ENCODE results near the gene CNNM1.

The CNNM1 gene

DNA sequence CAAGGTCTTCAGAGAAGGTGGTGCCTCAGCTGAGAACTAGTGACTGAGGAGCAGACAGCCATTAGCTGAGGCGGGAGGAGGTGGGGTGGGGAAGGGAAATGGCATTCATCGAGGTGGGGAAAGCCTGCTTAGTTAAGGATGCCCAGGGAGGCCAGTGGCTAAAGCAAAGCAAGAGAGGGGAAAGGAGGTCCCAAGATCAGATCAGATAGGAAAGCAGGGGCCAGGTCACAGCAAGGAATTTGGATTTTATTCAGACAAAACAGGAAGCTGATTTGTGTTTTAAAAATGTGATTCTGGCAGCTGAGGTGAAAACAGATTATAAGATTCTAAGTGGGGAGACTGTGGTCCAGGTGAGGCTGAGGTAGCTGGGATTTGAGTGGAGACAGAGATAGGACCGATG lies 45.8 kb downstream of the CNNM1 start:
- DNase-seq: no peak

DNA sequence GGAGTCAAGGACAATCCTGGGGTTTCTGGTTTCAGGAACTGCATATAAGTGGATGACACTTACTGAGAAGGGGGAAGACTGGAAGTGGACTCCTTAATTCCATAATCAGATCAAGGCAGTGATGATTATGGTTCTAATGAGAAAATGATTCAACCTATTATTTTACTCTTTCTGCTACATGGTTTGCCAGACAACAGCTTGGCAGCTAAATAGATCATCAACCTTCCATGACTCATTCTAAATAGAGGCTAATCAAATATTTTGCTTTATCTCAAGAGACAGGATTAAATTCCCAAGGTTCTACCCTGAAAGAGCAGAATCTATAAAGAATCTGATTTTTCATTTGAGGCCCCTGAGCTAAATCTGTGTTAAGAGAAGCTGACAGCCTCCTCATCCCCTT lies 46.3 kb downstream of the CNNM1 start:
- no peak for DNase-seq

DNA sequence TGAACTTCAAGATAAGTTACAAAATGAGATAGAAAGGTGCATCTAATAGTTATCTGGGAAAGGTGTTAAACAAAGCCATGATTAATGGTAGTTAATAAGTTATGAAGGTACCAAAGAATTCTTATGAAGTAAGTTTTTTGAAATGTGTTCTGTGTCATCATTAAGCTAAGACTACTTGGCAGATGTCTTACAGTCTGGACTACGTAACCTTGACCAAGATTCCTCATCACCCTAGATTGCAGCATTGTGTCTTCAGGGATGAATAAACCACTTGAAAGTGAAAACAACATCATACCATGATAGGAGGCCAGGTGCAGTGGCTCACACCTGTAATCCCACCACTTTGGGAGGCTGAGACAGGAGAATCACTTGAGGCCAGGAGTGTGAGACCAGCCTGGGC lies 53.0 kb downstream of the CNNM1 start:
- DNase-seq: no peak

DNA sequence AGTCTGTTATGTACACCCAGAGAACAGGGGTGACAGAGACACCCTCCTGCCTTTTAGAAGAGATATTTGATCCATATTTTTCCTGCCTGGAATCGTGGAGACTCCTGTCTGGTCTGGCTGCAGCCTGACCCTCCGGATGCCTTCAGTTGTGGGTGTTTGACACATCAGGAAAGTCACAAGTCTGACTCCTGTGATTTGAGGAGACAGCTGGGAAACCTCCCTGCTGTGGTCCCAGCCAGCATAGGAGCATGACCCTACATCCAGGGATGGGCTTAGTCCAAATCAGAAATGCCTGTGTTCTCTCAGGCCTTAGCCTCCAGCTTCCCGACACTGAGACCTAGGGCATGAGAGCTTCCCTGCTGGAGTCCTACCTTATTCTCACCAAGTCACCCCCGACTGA lies 57.9 kb downstream of the CNNM1 start:
- no peak for DNase-seq

DNA sequence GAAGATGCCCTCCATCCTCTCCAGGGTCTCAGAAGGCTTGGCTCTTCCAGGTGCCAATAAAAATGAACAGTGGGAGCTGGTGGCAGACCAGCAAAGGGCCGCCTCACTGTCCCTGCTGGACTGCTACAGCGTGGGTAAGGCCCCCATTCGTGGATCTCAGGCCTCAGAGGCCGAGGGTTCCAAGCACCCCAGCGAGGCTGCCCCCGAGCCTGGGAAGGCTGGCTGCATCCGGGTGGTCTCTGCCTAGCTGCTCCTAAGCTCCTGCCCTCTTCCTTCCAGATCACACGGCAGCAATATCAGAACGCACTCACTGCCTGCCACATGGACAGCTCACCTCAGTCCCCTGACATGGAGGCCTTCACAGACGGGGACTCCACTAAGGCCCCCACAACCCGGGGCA lies 58.4 kb downstream of the CNNM1 start:
- no peak for DNase-seq

DNA sequence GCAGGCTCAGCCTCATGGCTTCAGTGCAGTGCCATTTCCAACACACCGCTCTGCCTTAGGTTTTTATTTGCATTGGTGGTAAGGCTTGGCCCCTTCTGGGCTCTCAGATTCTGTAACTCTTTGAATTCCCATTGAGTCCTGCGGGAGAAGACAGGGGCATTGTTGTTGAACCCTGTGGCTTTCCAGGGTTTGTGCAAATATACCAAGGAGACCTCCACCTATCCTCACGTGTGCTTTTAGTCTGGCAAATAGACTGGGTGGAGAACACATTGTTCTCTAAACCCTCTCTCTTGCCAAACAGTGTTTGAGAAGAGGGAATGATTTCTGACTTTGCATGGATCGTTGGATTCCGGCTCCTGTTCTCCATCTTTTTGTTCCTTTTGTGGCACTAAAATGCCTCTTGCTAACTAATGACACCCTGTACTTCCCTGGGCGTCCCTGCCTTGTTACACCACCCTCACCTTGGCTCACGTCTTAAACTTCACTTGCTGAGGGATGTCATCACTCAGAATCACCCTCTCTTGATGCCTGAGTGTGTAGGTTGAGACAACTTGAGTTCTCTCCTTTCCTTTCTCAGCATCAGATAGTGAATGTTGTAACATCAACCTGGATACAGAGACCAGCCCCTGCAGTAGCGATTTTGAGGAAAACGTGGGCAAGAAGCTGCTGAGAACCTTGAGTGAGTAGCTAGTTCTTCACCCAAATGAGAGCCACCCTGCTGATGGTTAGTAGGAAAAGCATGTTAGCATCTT lies 60.7 kb downstream of the CNNM1 start:
- no peak for DNase-seq

DNA sequence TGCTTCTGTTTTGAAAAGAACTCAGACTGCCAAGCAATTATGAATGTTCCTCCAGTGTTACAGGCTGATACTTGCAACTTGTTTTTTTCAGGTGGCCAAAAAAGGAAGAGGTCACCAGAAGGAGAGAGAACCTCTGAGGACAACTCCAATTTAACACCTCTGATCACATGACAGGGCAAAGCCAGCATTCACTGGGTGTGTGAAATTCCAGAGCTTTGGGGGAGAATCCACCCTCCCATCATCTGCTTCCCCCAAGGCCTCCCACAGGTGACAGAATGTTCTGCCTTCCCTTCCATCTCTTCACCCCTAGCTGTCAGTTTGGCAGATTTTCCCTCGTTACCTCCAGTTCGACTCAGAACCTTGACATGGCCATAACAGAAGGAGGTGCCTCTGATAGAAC lies 62.2 kb downstream of the CNNM1 start:
- no peak for DNase-seq

DNA sequence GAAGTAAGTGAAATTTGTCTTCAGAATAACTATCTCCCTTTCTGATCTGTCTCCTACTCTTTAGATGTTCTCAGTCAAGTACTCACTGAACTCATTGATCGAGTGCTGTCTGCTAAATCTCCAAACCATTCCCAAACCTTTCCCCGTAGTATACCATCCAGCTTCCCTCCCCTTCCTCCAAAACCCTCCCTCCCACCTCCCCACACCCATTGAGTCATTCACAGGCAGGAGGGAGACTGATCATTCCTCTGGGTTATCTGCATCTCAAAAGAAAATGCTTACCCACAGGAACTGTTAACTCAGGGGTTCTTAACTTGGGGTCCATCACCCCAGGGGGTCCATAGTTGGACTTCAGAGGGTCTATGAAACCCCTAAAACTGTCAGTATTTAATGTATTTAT lies 63.9 kb downstream of the CNNM1 start:
- DNase-seq: no peak

DNA sequence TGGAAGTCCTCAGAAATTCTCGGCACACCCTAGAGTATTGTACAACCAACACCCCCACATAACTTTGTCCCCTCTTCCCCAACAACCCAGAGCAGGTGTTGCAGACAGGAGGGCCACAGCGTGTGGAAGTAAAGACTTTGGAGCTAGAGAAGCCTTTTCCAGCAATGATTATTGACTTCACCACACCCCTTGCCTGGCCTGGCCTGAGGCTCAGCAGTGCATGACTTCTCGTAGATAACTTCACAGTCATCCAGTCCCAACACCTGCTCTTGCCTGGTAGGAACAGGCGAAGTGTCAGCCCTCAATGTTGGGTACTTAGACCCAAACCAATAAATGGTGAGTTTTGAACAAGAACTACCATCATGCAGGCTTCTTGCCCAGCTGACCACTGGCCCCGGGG lies 64.5 kb downstream of the CNNM1 start:
- DNase-seq: no peak

DNA sequence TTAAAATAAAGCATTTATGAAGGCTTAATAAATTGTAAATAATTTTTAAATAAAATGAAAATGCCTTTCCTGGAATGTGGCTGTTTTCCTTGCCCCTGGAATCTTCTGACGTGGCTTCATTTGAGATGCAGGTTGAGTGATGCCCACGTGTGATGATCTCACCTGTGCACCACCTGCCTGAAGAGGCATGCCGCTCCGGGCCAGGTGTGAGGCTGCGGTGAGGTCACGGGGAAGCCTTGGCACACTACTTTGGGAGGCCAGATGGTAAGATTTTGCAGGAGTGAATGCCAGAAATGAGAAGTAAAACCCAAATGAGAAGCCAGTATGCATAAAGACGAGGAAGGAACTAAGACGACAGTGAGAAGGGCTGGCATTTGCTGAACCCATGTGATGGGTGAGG lies 65.1 kb downstream of the CNNM1 start:
- no peak for DNase-seq

DNA sequence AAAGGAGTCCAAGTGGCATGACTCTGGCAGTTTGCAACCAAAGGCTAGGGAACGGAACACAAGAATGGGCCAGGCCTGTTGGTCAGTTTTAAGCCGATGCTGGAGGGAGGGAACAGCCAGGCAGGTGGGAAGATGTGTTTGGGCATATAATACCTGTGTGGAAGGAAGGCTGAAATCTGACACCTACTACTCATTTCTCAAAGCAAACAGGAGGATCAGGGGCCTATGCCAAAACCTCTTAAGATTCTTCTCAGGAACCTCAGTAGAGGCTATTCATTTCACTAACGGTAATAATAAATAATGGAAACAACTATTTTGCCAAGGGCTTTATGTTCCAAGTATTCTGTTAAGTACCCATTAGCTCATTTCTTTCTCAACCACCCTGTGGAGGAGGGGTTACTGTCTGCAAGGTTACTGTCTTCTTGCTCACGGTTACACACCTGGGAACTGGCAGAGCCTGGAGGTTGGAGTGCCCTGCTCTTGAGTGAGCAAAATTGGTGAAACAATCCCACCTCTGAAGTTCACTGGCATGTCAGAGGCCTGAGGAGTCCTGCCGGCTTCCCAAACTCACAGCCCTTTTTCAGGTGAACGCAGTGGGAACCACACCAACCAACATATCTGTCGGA lies 65.7 kb downstream of the CNNM1 start:
- DNase-seq: no peak

DNA sequence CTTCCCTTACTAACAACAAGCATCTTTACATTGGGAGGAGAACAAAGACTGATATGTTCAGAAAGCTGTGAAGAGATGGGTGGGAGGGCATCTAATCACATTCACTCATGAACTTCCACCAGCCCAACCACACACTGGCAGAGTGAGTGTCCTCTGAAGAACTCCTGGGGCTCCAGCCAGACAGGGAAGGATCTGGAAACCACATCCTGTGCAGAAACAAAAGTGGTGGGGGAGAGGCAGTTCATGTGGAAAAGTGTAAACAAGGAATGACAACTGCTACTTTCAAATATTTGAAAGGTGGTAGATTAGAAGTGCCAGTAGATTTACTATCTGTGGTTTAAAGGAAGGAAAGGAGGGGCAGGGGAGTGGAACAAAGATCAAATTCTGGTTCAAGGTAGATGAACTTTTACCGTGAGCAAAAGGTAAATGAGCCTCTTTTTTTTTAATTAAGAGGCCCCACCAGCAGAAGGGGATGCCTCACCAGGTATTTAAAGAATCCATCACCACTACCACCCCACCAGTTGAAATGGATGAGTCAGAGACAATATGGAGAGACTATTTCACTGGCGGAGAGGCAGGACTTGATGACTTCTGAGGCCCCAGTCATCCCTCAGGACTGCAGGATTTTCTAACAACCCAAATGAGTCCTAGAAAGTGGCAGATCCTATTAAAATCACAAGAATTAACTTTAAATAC lies 66.7 kb downstream of the CNNM1 start:
- no peak for DNase-seq

DNA sequence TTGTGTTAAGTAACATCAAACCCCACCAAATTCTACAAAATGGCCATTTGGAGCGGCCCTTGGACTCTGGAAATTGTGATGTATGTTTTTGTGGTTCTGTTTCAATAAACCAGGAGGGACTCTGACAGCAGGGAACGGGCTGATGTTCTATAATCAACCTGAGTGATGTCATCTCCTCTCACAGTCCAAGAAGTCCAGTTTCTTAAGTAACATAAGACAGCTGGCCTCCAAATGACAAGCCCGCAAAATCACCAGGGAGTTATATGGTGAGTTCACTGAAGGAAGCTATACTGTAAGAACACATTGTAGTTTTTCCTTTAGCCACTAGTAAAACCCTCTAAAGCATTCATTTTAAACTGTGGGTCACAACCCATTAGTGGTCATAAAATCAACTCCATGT lies 67.3 kb downstream of the CNNM1 start:
- no peak for DNase-seq

DNA sequence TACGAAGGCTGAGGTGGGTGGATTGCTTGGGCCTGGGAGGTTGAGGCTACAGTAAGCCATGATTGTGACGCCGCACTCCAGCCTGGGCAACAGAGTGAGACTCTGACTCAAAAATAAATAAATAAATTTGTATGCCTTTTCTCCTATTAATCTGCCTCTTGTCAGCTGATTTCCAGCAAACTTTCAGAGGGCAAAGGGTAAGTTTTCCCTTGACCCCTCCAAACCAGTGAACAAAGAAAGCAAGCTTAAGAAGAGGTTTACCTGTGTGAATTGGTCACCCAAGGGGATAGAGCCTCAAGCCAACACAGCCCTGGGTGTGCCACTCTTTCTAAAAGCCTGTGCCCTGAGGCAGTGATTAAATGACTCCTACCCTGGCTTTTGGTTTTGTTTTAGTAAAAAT lies 70.5 kb downstream of the CNNM1 start:
- DNase-seq: no peak

DNA sequence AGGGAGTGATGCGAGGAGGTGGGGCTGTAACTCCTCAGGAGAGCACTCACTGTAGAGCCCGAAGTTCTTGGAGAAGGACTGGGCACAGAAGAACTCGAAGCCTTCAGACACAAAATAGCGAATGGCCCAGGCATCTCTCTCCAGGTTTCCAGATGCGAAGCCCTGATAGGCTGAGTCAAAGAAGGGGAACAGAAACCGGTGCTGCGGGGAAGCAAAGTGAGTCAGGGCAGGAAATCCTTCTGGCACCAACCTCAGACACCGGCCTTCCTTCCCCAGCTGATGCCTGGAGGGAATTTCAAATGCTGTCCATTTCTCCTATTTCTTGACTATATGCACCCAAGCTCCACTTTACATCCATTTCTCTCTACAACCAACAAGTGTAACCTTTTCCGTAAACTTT lies 74.5 kb downstream of the CNNM1 start:
- DNase-seq: no peak

DNA sequence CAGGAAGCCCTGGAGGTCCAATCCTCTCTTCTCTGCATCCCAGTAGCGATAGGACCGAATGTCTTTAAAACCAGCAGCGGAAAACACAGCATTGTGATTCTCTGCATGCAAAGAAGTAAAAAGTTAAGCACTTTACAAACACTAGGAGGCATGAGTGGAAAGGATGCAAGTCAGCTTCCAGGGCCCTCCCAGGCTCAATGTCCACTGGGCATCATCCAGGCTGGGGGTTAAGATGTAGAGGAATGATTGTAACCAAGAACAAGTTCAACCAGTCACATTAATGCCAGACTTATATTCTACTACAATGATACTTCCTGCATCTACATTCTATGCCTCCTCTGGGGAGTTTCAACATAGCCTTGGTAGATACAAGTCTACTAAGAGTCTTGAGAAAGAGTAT lies 77.0 kb downstream of the CNNM1 start:
- no peak for DNase-seq

DNA sequence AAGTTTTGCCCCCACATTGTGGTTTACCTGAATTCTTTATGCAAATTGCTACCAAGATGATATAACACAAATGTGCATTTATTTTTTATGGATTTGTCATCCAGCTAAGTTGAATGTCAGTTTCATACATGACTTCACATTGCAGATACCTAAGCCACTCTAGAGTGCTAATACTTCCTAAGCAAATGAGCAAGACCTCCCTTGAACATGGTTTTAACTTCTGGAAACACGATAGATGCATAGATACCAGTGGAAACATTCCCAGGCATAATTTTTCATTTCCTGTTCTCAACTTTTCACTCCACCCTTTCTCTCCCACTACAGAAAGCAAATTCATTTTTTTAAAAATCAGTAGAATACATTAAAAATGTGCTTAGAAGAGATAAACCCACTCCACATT lies 81.0 kb downstream of the CNNM1 start:
- no peak for DNase-seq

DNA sequence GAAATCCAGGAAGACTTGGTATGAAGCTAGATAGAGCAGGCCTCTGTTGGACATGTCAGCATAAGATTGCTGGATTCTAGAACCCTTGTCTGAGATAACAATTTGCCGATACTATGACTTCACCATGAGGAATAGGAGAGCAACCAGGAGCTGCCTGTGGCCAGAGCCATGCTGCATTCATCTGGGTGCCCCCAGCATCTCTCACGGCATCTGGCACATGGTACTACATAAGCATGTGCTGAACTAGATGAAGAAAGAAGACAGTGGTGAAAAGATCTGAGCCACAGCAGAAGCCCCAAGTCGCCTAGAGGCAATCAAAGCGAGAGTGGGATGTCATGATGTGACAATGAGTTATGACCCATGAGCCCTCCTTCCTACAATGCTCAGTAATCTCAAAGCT lies 81.7 kb downstream of the CNNM1 start:
- no peak for DNase-seq

DNA sequence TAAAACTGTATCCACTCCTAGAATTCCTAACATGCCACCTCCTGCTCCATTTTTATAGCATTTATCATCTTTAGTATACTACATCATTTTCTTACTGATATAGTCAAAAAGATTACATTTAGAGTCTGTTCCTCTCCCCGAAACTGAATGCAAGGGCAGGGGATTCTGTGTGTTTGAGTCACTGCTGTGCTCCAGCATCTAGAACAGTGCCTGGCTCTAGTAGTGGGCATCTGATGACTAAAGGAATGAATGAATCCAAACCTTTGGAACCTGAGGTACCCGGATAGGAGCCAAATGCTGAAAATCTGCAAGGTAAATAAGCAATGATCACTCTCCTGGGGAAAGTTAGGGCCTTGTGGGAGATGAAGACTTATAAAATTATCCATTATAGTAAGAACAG lies 82.4 kb downstream of the CNNM1 start:
- DNase-seq: no peak

DNA sequence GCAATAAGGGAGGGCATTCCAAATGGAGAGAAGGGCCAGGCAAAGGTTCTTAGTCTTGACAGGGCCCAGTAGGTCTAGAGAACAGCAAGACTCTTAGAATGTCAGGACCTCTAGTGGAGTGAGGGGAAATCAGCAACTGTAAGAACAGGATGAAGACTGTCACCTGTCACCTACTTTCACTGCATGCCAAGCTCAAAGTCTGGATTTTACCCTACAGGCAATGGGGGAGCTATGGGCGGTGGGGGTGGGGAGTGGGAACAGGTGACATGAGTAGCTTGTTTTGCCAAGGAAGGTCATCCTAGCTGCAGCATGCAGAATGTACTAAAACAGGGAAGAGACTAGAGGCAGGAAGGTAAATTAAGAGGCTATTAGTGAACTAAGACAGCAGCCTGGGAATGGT lies 82.9 kb downstream of the CNNM1 start:
- DNase-seq: no peak

DNA sequence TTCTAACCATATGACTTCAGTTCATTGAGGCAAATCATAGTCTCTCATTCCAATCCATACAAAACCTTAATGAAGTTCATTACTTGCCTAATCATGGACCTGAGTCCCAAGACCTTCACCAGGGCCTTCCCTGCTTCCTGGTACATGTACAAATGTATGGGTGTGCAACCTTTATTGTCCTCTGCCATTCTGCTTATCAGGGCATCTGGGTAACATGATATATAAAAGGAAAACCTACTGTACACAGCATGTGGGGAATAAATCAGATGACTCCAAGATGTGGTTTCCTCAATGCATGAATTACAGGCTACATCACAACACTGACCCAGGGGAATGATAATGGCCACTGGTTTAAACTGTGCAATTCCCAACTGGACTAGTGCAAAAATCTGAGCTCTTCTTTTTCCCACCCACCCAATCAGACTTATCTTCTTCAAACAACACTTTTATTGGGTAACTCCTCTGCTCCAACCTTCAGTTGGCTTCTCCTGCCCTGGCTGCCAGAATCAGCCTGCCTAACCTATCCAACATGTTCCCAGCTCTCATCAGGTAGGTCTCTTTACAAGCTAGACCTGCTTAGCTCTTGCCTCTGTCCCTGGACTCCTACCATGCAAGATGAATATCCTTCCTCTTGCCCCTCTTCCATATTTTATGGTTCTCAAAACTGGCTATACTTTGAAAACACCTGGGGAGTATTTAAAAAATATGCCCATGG lies 89.9 kb downstream of the CNNM1 start:
- no peak for DNase-seq

DNA sequence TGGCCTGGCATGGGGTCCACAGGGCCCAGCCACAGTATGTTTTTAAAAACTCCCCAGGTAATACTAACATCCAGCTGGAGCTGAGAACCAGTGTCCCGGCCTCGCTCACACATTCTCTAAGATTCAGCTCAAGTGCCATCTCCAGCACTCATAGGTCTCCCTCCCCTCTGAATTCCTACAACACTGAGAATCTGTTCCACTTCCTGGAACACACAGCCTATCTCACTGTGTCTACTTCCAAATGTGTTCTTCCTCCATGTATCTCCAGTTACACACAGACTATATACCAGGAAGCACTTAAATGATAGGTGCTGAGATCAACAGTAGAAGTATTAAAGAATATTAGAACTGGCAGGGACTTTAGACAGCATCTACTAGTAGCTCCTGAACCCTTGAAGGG lies 90.5 kb downstream of the CNNM1 start:
- no peak for DNase-seq

DNA sequence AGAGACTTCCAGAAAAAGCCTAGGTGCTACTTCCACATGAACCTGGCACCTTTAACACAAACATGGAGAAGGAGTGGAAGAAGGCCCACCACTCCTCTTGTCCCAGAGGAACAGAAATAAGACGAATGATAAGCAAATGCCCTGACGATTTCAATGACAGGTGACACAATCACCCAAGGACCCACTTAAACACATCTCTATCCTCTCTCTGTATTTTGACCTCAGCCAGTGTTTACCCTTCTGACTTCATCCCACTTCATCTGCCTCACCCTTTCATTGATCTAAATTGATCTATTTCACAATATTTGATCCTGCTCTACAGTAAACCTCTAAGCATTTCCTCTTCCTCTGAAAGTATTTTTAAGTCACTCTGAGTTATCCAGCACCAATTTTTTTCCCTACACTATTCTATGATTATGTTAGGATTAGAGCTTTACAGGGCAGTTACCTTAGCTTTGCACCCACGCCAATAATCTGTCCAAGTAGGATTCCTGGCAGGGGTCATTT lies 92.1 kb downstream of the CNNM1 start:
- DNase-seq: no peak
